H9 (cell line): ENCODE results near the gene ENOSF1. TPM values are rescaled to one million over a fixed set of nuclear protein-coding genes. Genes with fewer than 3 reads are reported as not detected.
A peak's percentile ranks its signal among the peaks of the same experiment; 100 is the strongest.

Experiments used
- DNase-seq: peaks from one replicate; pipeline ENCODE4 v3.0.0-alpha.2; 2017
- H2AFZ ChIP-seq: one replicate; pipeline ENCODE4 v1.6.1; 2013; ENCODE audit warnings: mild to moderate bottlenecking, low read length, control low read depth, moderate library complexity
- H2AK5ac ChIP-seq: 2 replicates; pipeline ENCODE4 v1.6.1; 2013; ENCODE audit warnings: low read length, control low read depth, mixed read lengths; ENCODE audit not compliant: insufficient read length
- H2BK120ac ChIP-seq: one replicate; pipeline ENCODE4 v1.6.1; 2013; ENCODE audit warnings: low read depth, mild to moderate bottlenecking, low read length, control low read depth, inconsistent platforms; ENCODE audit not compliant: poor library complexity, severe bottlenecking
- H2BK12ac ChIP-seq: 2 replicates; pipeline ENCODE4 v1.6.1; 2013; ENCODE audit warnings: low read length, control low read depth, mixed read lengths, low read depth; ENCODE audit not compliant: insufficient read length
- H2BK15ac ChIP-seq: 2 replicates; pipeline ENCODE4 v1.6.1; 2013; ENCODE audit warnings: low read depth, low read length, control low read depth
- H2BK20ac ChIP-seq: one replicate; pipeline ENCODE4 v1.6.1; 2013; ENCODE audit warnings: low read depth, mild to moderate bottlenecking, low read length, control low read depth, inconsistent platforms; ENCODE audit not compliant: poor library complexity, severe bottlenecking
- H2BK5ac ChIP-seq: 2 replicates; pipeline ENCODE4 v1.6.1; 2013; ENCODE audit warnings: low read length, control low read depth, mixed read lengths; ENCODE audit not compliant: insufficient read length
- H3K14ac ChIP-seq: 2 replicates; pipeline ENCODE4 v1.6.1; 2013; ENCODE audit warnings: low read length, control low read depth; ENCODE audit not compliant: insufficient read depth
- H3K18ac ChIP-seq: 2 replicates; pipeline ENCODE4 v1.6.1; 2013; ENCODE audit warnings: low read depth, mild to moderate bottlenecking, mixed read lengths, low read length, control low read depth; ENCODE audit not compliant: insufficient read length
- H3K23ac ChIP-seq: 2 replicates; pipeline ENCODE4 v1.6.1; 2013; ENCODE audit warnings: low read length, control low read depth, mixed read lengths, low read depth; ENCODE audit not compliant: insufficient read length
- H3K23me2 ChIP-seq: 2 replicates; pipeline ENCODE4 v1.6.1; 2013; ENCODE audit warnings: low read depth, mild to moderate bottlenecking, mixed read lengths, low read length, control low read depth; ENCODE audit not compliant: insufficient read length, poor library complexity, severe bottlenecking
- H3K27ac ChIP-seq: 2 replicates; pipeline ENCODE4 v1.5.1; 2013; ENCODE audit warnings: low read length, control low read depth, mixed read lengths, low read depth; ENCODE audit not compliant: insufficient read length
- H3K27me3 ChIP-seq: 2 replicates; pipeline ENCODE4 v1.6.1; 2013; ENCODE audit warnings: low read length, control low read depth, inconsistent platforms; ENCODE audit not compliant: insufficient read depth
- H3K4ac ChIP-seq: 2 replicates; pipeline ENCODE4 v1.6.1; 2013; ENCODE audit warnings: low read depth, mild to moderate bottlenecking, control low read depth, inconsistent platforms, low read length, moderate library complexity
- H3K4me1 ChIP-seq: 2 replicates; pipeline ENCODE4 v1.6.1; 2013; ENCODE audit warnings: low read length, control low read depth, inconsistent platforms; ENCODE audit not compliant: insufficient read depth
- H3K4me2 ChIP-seq: 2 replicates; pipeline ENCODE4 v1.6.1; 2013; ENCODE audit warnings: low read length, control low read depth, mixed read lengths; ENCODE audit not compliant: insufficient read length, insufficient read depth
- H3K56ac ChIP-seq: 2 replicates; pipeline ENCODE4 v1.6.1; 2013; ENCODE audit warnings: low read depth, mild to moderate bottlenecking, mixed read lengths, low read length, control low read depth; ENCODE audit not compliant: insufficient read length
- H3K79me1 ChIP-seq: 2 replicates; pipeline ENCODE4 v1.6.1; 2013; ENCODE audit warnings: low read depth, mild to moderate bottlenecking, moderate library complexity, low read length, control low read depth, inconsistent platforms; ENCODE audit not compliant: insufficient read depth, poor library complexity, severe bottlenecking
- H3K79me2 ChIP-seq: 2 replicates; pipeline ENCODE4 v1.6.1; 2013; ENCODE audit warnings: low read length, control low read depth, inconsistent platforms; ENCODE audit not compliant: insufficient read depth
- H3K9ac ChIP-seq: 2 replicates; pipeline ENCODE4 v1.6.1; 2013; ENCODE audit warnings: low read length, control low read depth, mixed read lengths; ENCODE audit not compliant: insufficient read length; ENCODE audit errors: extremely low read depth
- H3K9me3 ChIP-seq: one replicate; pipeline ENCODE4 v1.6.1; 2013; ENCODE audit warnings: low read depth, low read length, inconsistent platforms; ENCODE audit not compliant: control insufficient read depth
- H3T11ph ChIP-seq: one replicate; pipeline ENCODE4 v1.6.1; 2013; ENCODE audit warnings: mild to moderate bottlenecking, low read length, control low read depth, inconsistent platforms
- H4K20me1 ChIP-seq: one replicate; pipeline ENCODE4 v1.6.1; 2013; ENCODE audit not compliant: control insufficient read depth, insufficient read length, insufficient read depth
- H4K5ac ChIP-seq: 2 replicates; pipeline ENCODE4 v1.6.1; 2013; ENCODE audit warnings: low read depth, mild to moderate bottlenecking, mixed read lengths, low read length, control low read depth; ENCODE audit not compliant: insufficient read length
- H4K8ac ChIP-seq: replicated peaks from 2 replicates; pipeline ENCODE4 v1.6.1; 2013; ENCODE audit warnings: low read length, control low read depth, mixed read lengths, low read depth; ENCODE audit not compliant: insufficient read length
- H4K91ac ChIP-seq: 2 replicates; pipeline ENCODE4 v1.6.1; 2013; ENCODE audit warnings: low read depth, mild to moderate bottlenecking, moderate library complexity, mixed read lengths, low read length, control low read depth; ENCODE audit not compliant: insufficient read length
- H3K27ac Mint-ChIP-seq, 3 experiments: 2 replicates in 2 of 3; 3 replicates in 1 of 3; pipeline ENCODE4 v1.8.0; 2020 to 2021; ENCODE audit warnings: mixed read lengths in 3 of 3, mild to moderate bottlenecking in 1 of 3, moderate library complexity in 1 of 3
- H3K27me3 Mint-ChIP-seq: 2 replicates; pipeline ENCODE4 v1.8.0; 2021; ENCODE audit warnings: low read depth, mild to moderate bottlenecking, moderate library complexity, mixed read lengths
- H3K36me3 Mint-ChIP-seq, 3 experiments: 2 replicates in 2 of 3; 3 replicates in 1 of 3; pipeline ENCODE4 v1.8.0; 2020 to 2021; ENCODE audit warnings: low read depth in 3 of 3, mixed read lengths in 3 of 3; ENCODE audit not compliant: insufficient read depth in 1 of 3
- H3K4me1 Mint-ChIP-seq, 2 experiments: 2 replicates each; pipeline ENCODE4 v1.8.0; 2020; ENCODE audit warnings: mixed read lengths in 2 of 2
- H3K4me3 Mint-ChIP-seq, 2 experiments: 2 replicates in 1 of 2; 3 replicates in 1 of 2; pipeline ENCODE4 v1.8.0; 2020 to 2021; ENCODE audit warnings: mild to moderate bottlenecking in 2 of 2, mixed read lengths in 2 of 2, moderate library complexity in 1 of 2
- H3K9me3 Mint-ChIP-seq, 2 experiments: 2 replicates in 1 of 2; 3 replicates in 1 of 2; pipeline ENCODE4 v1.8.0; 2020; ENCODE audit warnings: mild to moderate bottlenecking in 2 of 2, mixed read lengths in 2 of 2, moderate library complexity in 1 of 2
- WGBS: extraction: QIAGEN DNeasy Blood & Tissue Kit; methylation state at CpG from one replicate; pipeline ENCODE4 v1.1.7; 2013; ENCODE audit warnings: missing lambda C conversion rate, low lambda C conversion rate, mixed read lengths; ENCODE audit not compliant: insufficient read length; ENCODE audit errors: extremely low coverage; 5-methylcytosine and 5-hydroxymethylcytosine counted together
- total RNA-seq: library from RNA; stranded (reverse); gene quantifications from 2 replicates; pipeline ENCODE4 v1.2.1, GENCODE V29; 2021
- TF ChIP-seq, protein P1 (sequence below): fragments of 200-600 bp; sonication (generic); conservative IDR thresholded peaks from 3 replicates; pipeline ENCODE4 v1.8.0; 2021; ENCODE audit warnings: antibody characterized with exemption, mild to moderate bottlenecking

Gene ENOSF1
- total RNA-seq, 1 experiment from 2014 or later: 40.3 TPM

- no peak overlapping the region for H2AFZ ChIP-seq
- DNase-seq: no peak
- H4K20me1 ChIP-seq: no peaks in the 10 kb centered on the region
Measured at GRCh38 chr18:634551-635045, 77.8 kb downstream of the ENOSF1 start.

More at GRCh38 chr18:634551-635045, 77.8 kb downstream of the ENOSF1 start:
- Histone ChIP-seq H2BK12ac (no peak overlapping the region), H4K5ac (no peak overlapping the region), H2BK15ac (no peak overlapping the region), H3K79me1 (no peaks in the 10 kb centered on the region), H4K8ac (no peak overlapping the region), H3T11ph (no peak overlapping the region), H2BK5ac (no peak overlapping the region), H3K79me2 (no peaks in the 10 kb centered on the region), H3K27ac (no peak overlapping the region), H2BK20ac (no peak overlapping the region), H3K4ac (no peak overlapping the region), H3K23ac (no peak overlapping the region), H3K4me1 (no peaks in the 10 kb centered on the region; the same call in 1 of the 2 replicates), H2BK120ac (no peak overlapping the region), H3K14ac (no peak overlapping the region), H3K9me3 (no peaks in the 10 kb centered on the region), H3K4me2 (peak overlapping the region; percentile 30), H3K18ac (no peak overlapping the region), H3K56ac (no peak overlapping the region), H3K9ac (no peak overlapping the region), H4K91ac (no peak overlapping the region), H3K27me3 (no peaks in the 10 kb centered on the region), H2AK5ac (no peak overlapping the region), H3K23me2 (no peaks in the 10 kb centered on the region)
- no CpG with 5 or more reads among the region's 2 CpGs for WGBS
- H3K27me3 Mint-ChIP-seq: no peaks in the 10 kb centered on the region; the same call in none of the 2 replicates
- H3K4me1 Mint-ChIP-seq: peaks cover 23% of the 10 kb centered on the region in 2 experiments
- H3K36me3 Mint-ChIP-seq: peaks cover 0 to 11% (median 4%) of the 10 kb centered on the region in 3 experiments; a peak in 4 of 7 replicates
- no peaks in the 10 kb centered on the region; a peak in 2 of 5 replicates for H3K9me3 Mint-ChIP-seq
- TF ChIP-seq, protein P1, sequence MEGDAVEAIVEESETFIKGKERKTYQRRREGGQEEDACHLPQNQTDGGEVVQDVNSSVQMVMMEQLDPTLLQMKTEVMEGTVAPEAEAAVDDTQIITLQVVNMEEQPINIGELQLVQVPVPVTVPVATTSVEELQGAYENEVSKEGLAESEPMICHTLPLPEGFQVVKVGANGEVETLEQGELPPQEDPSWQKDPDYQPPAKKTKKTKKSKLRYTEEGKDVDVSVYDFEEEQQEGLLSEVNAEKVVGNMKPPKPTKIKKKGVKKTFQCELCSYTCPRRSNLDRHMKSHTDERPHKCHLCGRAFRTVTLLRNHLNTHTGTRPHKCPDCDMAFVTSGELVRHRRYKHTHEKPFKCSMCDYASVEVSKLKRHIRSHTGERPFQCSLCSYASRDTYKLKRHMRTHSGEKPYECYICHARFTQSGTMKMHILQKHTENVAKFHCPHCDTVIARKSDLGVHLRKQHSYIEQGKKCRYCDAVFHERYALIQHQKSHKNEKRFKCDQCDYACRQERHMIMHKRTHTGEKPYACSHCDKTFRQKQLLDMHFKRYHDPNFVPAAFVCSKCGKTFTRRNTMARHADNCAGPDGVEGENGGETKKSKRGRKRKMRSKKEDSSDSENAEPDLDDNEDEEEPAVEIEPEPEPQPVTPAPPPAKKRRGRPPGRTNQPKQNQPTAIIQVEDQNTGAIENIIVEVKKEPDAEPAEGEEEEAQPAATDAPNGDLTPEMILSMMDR: no peak
- peak overlapping the region; percentile 39 to 61 for H3K4me3 Mint-ChIP-seq
- peak overlapping the region in 2 of 3 experiments; percentile 52 to 85; a peak in 4 of 7 replicates for H3K27ac Mint-ChIP-seq
